ENCODE data around the gene MT1X. TPM values are rescaled to one million over a fixed set of nuclear protein-coding genes. Genes with fewer than 3 reads are reported as not detected.

Gene MT1X
- total and polyA plus RNA-seq, 2 of the 13 experiments (the other 11 are each of a cell fraction or from before 2014, with no cell fraction given) = 19.7 to 288 TPM

- no peak for TF ChIP-seq KIAA2018 (CRISPR knock-in tag; IDR thresholded peaks at IDR 0.05; ENCODE audit: borderline replicate concordance)
- TF ChIP-seq ZNF407 (CRISPR knock-in tag; IDR thresholded peaks at IDR 0.05; ENCODE audit: not compliant biosample characterization) = no peak
- TF ChIP-seq MED13 (CRISPR knock-in tag; IDR thresholded peaks at IDR 0.05) = peak; percentile 59; the same call in 1 of the 2 replicates
- 0 out of 2 replicates have a peak, but pooled peaks have one; percentile 30 for TF ChIP-seq MEF2D (CRISPR knock-in tag; IDR thresholded peaks at IDR 0.05)
- no peak for TF ChIP-seq ZBTB14 (CRISPR knock-in tag; IDR thresholded peaks at IDR 0.05)
- TF ChIP-seq TCF7 (IDR thresholded peaks at IDR 0.05; ENCODE audit: low read depth) = no peak; the same call in 1 of the 2 replicates
- TF ChIP-seq CBFB (CRISPR knock-in tag; IDR thresholded peaks at IDR 0.05) = no peak
- no peak for TF ChIP-seq NR2F1 (CRISPR knock-in tag; IDR thresholded peaks at IDR 0.05)
- TF ChIP-seq KLF15 (CRISPR knock-in tag; IDR thresholded peaks at IDR 0.05; ENCODE audit: borderline replicate concordance) = no peak
- no peak for TF ChIP-seq ZNF20 (CRISPR knock-in tag; IDR thresholded peaks at IDR 0.05)
Observed at GRCh38 chr16:56657555-56658326, 24.5 kb upstream of the MT1X start, which contains the start of gene MT1F (continued).

Data from HepG2 (cell line).